H9 (cell line): Measurements from ENCODE around the gene MTURN. TPM values are rescaled to one million over a fixed set of nuclear protein-coding genes. Genes with fewer than 3 reads are reported as not detected.

Source experiments
- DNase-seq: peaks from one replicate; pipeline ENCODE4 v3.0.0-alpha.2; 2017
- H2AFZ ChIP-seq: one replicate; pipeline ENCODE4 v1.6.1; 2013; ENCODE audit warnings: mild to moderate bottlenecking, low read length, control low read depth, moderate library complexity
- H2AK5ac ChIP-seq: 2 replicates; pipeline ENCODE4 v1.6.1; 2013; ENCODE audit warnings: low read length, control low read depth, mixed read lengths; ENCODE audit not compliant: insufficient read length
- H2BK120ac ChIP-seq: one replicate; pipeline ENCODE4 v1.6.1; 2013; ENCODE audit warnings: low read depth, mild to moderate bottlenecking, low read length, control low read depth, inconsistent platforms; ENCODE audit not compliant: poor library complexity, severe bottlenecking
- H2BK12ac ChIP-seq: 2 replicates; pipeline ENCODE4 v1.6.1; 2013; ENCODE audit warnings: low read length, control low read depth, mixed read lengths, low read depth; ENCODE audit not compliant: insufficient read length
- H2BK15ac ChIP-seq: 2 replicates; pipeline ENCODE4 v1.6.1; 2013; ENCODE audit warnings: low read depth, low read length, control low read depth
- H2BK20ac ChIP-seq: one replicate; pipeline ENCODE4 v1.6.1; 2013; ENCODE audit warnings: low read depth, mild to moderate bottlenecking, low read length, control low read depth, inconsistent platforms; ENCODE audit not compliant: poor library complexity, severe bottlenecking
- H2BK5ac ChIP-seq: 2 replicates; pipeline ENCODE4 v1.6.1; 2013; ENCODE audit warnings: low read length, control low read depth, mixed read lengths; ENCODE audit not compliant: insufficient read length
- H3K14ac ChIP-seq: 2 replicates; pipeline ENCODE4 v1.6.1; 2013; ENCODE audit warnings: low read length, control low read depth; ENCODE audit not compliant: insufficient read depth
- H3K18ac ChIP-seq: 2 replicates; pipeline ENCODE4 v1.6.1; 2013; ENCODE audit warnings: low read depth, mild to moderate bottlenecking, mixed read lengths, low read length, control low read depth; ENCODE audit not compliant: insufficient read length
- H3K23ac ChIP-seq: 2 replicates; pipeline ENCODE4 v1.6.1; 2013; ENCODE audit warnings: low read length, control low read depth, mixed read lengths, low read depth; ENCODE audit not compliant: insufficient read length
- H3K23me2 ChIP-seq: 2 replicates; pipeline ENCODE4 v1.6.1; 2013; ENCODE audit warnings: low read depth, mild to moderate bottlenecking, mixed read lengths, low read length, control low read depth; ENCODE audit not compliant: insufficient read length, poor library complexity, severe bottlenecking
- H3K27ac ChIP-seq: 2 replicates; pipeline ENCODE4 v1.5.1; 2013; ENCODE audit warnings: low read length, control low read depth, mixed read lengths, low read depth; ENCODE audit not compliant: insufficient read length
- H3K27me3 ChIP-seq: 2 replicates; pipeline ENCODE4 v1.6.1; 2013; ENCODE audit warnings: low read length, control low read depth, inconsistent platforms; ENCODE audit not compliant: insufficient read depth
- H3K4ac ChIP-seq: 2 replicates; pipeline ENCODE4 v1.6.1; 2013; ENCODE audit warnings: low read depth, mild to moderate bottlenecking, control low read depth, inconsistent platforms, low read length, moderate library complexity
- H3K4me1 ChIP-seq: 2 replicates; pipeline ENCODE4 v1.6.1; 2013; ENCODE audit warnings: low read length, control low read depth, inconsistent platforms; ENCODE audit not compliant: insufficient read depth
- H3K4me2 ChIP-seq: 2 replicates; pipeline ENCODE4 v1.6.1; 2013; ENCODE audit warnings: low read length, control low read depth, mixed read lengths; ENCODE audit not compliant: insufficient read length, insufficient read depth
- H3K56ac ChIP-seq: 2 replicates; pipeline ENCODE4 v1.6.1; 2013; ENCODE audit warnings: low read depth, mild to moderate bottlenecking, mixed read lengths, low read length, control low read depth; ENCODE audit not compliant: insufficient read length
- H3K79me1 ChIP-seq: 2 replicates; pipeline ENCODE4 v1.6.1; 2013; ENCODE audit warnings: low read depth, mild to moderate bottlenecking, moderate library complexity, low read length, control low read depth, inconsistent platforms; ENCODE audit not compliant: insufficient read depth, poor library complexity, severe bottlenecking
- H3K79me2 ChIP-seq: 2 replicates; pipeline ENCODE4 v1.6.1; 2013; ENCODE audit warnings: low read length, control low read depth, inconsistent platforms; ENCODE audit not compliant: insufficient read depth
- H3K9ac ChIP-seq: 2 replicates; pipeline ENCODE4 v1.6.1; 2013; ENCODE audit warnings: low read length, control low read depth, mixed read lengths; ENCODE audit not compliant: insufficient read length; ENCODE audit errors: extremely low read depth
- H3K9me3 ChIP-seq: one replicate; pipeline ENCODE4 v1.6.1; 2013; ENCODE audit warnings: low read depth, low read length, inconsistent platforms; ENCODE audit not compliant: control insufficient read depth
- H3T11ph ChIP-seq: one replicate; pipeline ENCODE4 v1.6.1; 2013; ENCODE audit warnings: mild to moderate bottlenecking, low read length, control low read depth, inconsistent platforms
- H4K20me1 ChIP-seq: one replicate; pipeline ENCODE4 v1.6.1; 2013; ENCODE audit not compliant: control insufficient read depth, insufficient read length, insufficient read depth
- H4K5ac ChIP-seq: 2 replicates; pipeline ENCODE4 v1.6.1; 2013; ENCODE audit warnings: low read depth, mild to moderate bottlenecking, mixed read lengths, low read length, control low read depth; ENCODE audit not compliant: insufficient read length
- H4K8ac ChIP-seq: replicated peaks from 2 replicates; pipeline ENCODE4 v1.6.1; 2013; ENCODE audit warnings: low read length, control low read depth, mixed read lengths, low read depth; ENCODE audit not compliant: insufficient read length
- H4K91ac ChIP-seq: 2 replicates; pipeline ENCODE4 v1.6.1; 2013; ENCODE audit warnings: low read depth, mild to moderate bottlenecking, moderate library complexity, mixed read lengths, low read length, control low read depth; ENCODE audit not compliant: insufficient read length
- H3K27ac Mint-ChIP-seq, 3 experiments: 2 replicates in 2 of 3; 3 replicates in 1 of 3; pipeline ENCODE4 v1.8.0; 2020 to 2021; ENCODE audit warnings: mixed read lengths in 3 of 3, mild to moderate bottlenecking in 1 of 3, moderate library complexity in 1 of 3
- H3K27me3 Mint-ChIP-seq: 2 replicates; pipeline ENCODE4 v1.8.0; 2021; ENCODE audit warnings: low read depth, mild to moderate bottlenecking, moderate library complexity, mixed read lengths
- H3K36me3 Mint-ChIP-seq, 3 experiments: 2 replicates in 2 of 3; 3 replicates in 1 of 3; pipeline ENCODE4 v1.8.0; 2020 to 2021; ENCODE audit warnings: low read depth in 3 of 3, mixed read lengths in 3 of 3; ENCODE audit not compliant: insufficient read depth in 1 of 3
- H3K4me1 Mint-ChIP-seq, 2 experiments: 2 replicates each; pipeline ENCODE4 v1.8.0; 2020; ENCODE audit warnings: mixed read lengths in 2 of 2
- H3K4me3 Mint-ChIP-seq, 2 experiments: 2 replicates in 1 of 2; 3 replicates in 1 of 2; pipeline ENCODE4 v1.8.0; 2020 to 2021; ENCODE audit warnings: mild to moderate bottlenecking in 2 of 2, mixed read lengths in 2 of 2, moderate library complexity in 1 of 2
- H3K9me3 Mint-ChIP-seq, 2 experiments: 2 replicates in 1 of 2; 3 replicates in 1 of 2; pipeline ENCODE4 v1.8.0; 2020; ENCODE audit warnings: mild to moderate bottlenecking in 2 of 2, mixed read lengths in 2 of 2, moderate library complexity in 1 of 2
- WGBS: extraction: QIAGEN DNeasy Blood & Tissue Kit; methylation state at CpG from one replicate; pipeline ENCODE4 v1.1.7; 2013; ENCODE audit warnings: missing lambda C conversion rate, low lambda C conversion rate, mixed read lengths; ENCODE audit not compliant: insufficient read length; ENCODE audit errors: extremely low coverage; 5-methylcytosine and 5-hydroxymethylcytosine counted together
- total RNA-seq: library from RNA; stranded (reverse); gene quantifications from 2 replicates; pipeline ENCODE4 v1.2.1, GENCODE V29; 2021
- TF ChIP-seq, protein P1 (sequence below): fragments of 200-600 bp; sonication (generic); conservative IDR thresholded peaks from 3 replicates; pipeline ENCODE4 v1.8.0; 2021; ENCODE audit warnings: antibody characterized with exemption, mild to moderate bottlenecking

Gene MTURN
- total RNA-seq, 1 experiment from 2014 or later, result 3.4 TPM

- Histone ChIP-seq H2BK120ac (no peak overlapping the region), H2AFZ (no peak overlapping the region), H4K8ac (no peak overlapping the region), H3K79me2 (no peaks in the 10 kb centered on the region), H3K56ac (no peak overlapping the region), H2BK5ac (no peak overlapping the region), H3K23me2 (no peaks in the 10 kb centered on the region), H4K91ac (no peak overlapping the region), H3K14ac (no peak overlapping the region), H3K18ac (no peak overlapping the region), H3K23ac (no peak overlapping the region), H3K4me2 (no peak overlapping the region), H3K9me3 (peaks cover 6% of the 10 kb centered on the region), H3K9ac (no peak overlapping the region), H3K27me3 (no peaks in the 10 kb centered on the region), H4K20me1 (no peaks in the 10 kb centered on the region), H2BK15ac (no peak overlapping the region), H4K5ac (no peak overlapping the region), H3T11ph (no peak overlapping the region), H2BK20ac (no peak overlapping the region), H2BK12ac (no peak overlapping the region), H2AK5ac (no peak overlapping the region), H3K4ac (no peak overlapping the region), H3K27ac (no peak overlapping the region), H3K4me1 (no peaks in the 10 kb centered on the region), H3K79me1 (no peaks in the 10 kb centered on the region)
- H3K27me3 Mint-ChIP-seq, result peaks cover 8% of the 10 kb centered on the region
- TF ChIP-seq, protein P1, sequence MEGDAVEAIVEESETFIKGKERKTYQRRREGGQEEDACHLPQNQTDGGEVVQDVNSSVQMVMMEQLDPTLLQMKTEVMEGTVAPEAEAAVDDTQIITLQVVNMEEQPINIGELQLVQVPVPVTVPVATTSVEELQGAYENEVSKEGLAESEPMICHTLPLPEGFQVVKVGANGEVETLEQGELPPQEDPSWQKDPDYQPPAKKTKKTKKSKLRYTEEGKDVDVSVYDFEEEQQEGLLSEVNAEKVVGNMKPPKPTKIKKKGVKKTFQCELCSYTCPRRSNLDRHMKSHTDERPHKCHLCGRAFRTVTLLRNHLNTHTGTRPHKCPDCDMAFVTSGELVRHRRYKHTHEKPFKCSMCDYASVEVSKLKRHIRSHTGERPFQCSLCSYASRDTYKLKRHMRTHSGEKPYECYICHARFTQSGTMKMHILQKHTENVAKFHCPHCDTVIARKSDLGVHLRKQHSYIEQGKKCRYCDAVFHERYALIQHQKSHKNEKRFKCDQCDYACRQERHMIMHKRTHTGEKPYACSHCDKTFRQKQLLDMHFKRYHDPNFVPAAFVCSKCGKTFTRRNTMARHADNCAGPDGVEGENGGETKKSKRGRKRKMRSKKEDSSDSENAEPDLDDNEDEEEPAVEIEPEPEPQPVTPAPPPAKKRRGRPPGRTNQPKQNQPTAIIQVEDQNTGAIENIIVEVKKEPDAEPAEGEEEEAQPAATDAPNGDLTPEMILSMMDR, result no peak
- no peak for DNase-seq
- no peak overlapping the region for H3K27ac Mint-ChIP-seq
- H3K4me3 Mint-ChIP-seq, result no peak overlapping the region
- peaks cover 15 to 18% of the 10 kb centered on the region in 2 experiments; a peak in 3 of 4 replicates for H3K4me1 Mint-ChIP-seq
- peaks cover 9 to 24% (median 19%) of the 10 kb centered on the region in 3 experiments for H3K36me3 Mint-ChIP-seq
- peaks cover 33 to 39% of the 10 kb centered on the region in 2 experiments for H3K9me3 Mint-ChIP-seq
- no CpG with 5 or more reads among the region's 2 CpGs for WGBS
Observed at GRCh38 chr7:30188811-30189210, 54.0 kb downstream of the MTURN start.
